ENCODE results near the gene TMEM39A. TPM values are rescaled to one million over a fixed set of nuclear protein-coding genes. Genes with fewer than 3 reads are reported as not detected.

Gene TMEM39A
- total and polyA plus RNA-seq, 10 of the 15 experiments (the other 5 are each of a cell fraction or from before 2014, with no cell fraction given): 10.8 to 44.7 (median 33.2) TPM

DNA sequence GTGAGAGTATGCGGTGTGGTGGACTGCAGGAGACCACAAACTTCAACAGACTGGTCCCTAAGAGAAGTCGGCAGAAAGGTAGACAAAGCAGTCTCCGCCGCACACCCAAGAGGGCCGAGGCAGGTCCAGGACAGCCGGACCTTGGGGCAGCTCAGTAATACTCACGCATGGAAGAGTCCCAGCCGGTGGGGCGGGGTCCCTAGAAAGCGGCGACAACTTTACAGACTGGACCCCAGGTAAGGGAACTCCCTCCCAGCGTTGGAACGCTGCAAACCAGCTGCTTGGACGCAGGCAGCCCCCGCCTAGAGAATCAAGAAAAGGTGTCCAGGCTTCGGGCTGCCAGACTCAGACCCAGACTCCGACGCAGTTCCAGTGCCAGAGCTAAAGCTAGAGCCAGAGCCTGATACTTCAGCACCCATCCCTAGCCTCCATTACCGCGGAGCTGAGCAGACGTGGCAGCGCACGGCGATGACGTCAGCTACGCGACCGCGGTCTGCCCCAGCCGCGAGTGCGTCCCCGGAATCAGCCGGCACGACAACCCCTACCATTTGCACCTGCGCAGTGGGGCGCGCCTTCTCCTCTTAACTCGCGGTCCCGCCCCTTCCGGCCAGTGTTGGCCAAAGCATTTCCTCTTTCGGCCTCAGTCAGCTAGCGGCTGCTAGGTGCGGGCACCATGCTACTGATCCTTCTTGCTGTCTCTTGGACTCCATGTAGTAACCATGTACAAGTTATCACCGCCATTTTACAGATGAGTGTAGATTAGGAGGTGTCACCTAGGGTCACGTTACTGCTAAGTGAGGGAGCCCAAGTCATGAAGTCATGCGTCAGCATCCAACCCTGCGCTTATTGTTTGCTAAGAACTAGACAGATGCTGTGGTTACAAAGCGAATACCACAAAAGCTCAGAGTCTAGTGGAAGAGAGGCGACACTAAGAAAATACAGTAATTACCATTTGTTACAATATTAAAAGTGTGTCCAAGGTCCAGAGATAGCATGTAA, at the start of gene TMEM39A (continued):
- TF ChIP-seq ZBTB40 (IDR thresholded peaks at IDR 0.05; ENCODE audit: borderline replicate concordance) (peak; percentile 81), WRNIP1 (IDR thresholded peaks at IDR 0.05; ENCODE audit: borderline replicate concordance, low read depth, low read length) (peak; percentile 92; the same call in 1 of the 2 replicates), CHD4 (IDR thresholded peaks at IDR 0.05) (no peak), SMARCA5 (IDR thresholded peaks at IDR 0.05) (no peak), CBFB (IDR thresholded peaks at IDR 0.05; ENCODE audit: low read depth) (peak; percentile 88), YBX1 (IDR thresholded peaks at IDR 0.05) (no peak), SREBF2 (IDR thresholded peaks at IDR 0.05; ENCODE audit: low read length) (no peak), TCF3 (IDR thresholded peaks at IDR 0.05; ENCODE audit: borderline replicate concordance, insufficient read depth, low read depth, low read length) (0 out of 2 replicates have a peak, but pooled peaks have one; percentile 67), EED (IDR thresholded peaks at IDR 0.05; ENCODE audit: low read depth) (no peak; the same call in 1 of the 2 replicates), RAD51 (IDR thresholded peaks at IDR 0.05) (peak; percentile 73), MYB (IDR thresholded peaks at IDR 0.05; ENCODE audit: borderline replicate concordance, low read depth, low read length) (no peak), DPF2 (IDR thresholded peaks at IDR 0.05) (0 out of 2 replicates have a peak, but pooled peaks have one; percentile 66), GATAD2B (conservative IDR thresholded peaks at IDR 0.05; ENCODE audit: low read depth) (0 out of 2 replicates have a peak, but pooled peaks have one; percentile 14), JUNB (IDR thresholded peaks at IDR 0.05) (peak; percentile 63), NBN (IDR thresholded peaks at IDR 0.05) (peak; percentile 99), IKZF1 (conservative IDR thresholded peaks at IDR 0.05) (peak; percentile 78), POLR2A (IDR thresholded peaks at IDR 0.05; ENCODE audit: low read depth, low read length) (peak; percentile 96)
- TF ChIP-seq, protein P1, sequence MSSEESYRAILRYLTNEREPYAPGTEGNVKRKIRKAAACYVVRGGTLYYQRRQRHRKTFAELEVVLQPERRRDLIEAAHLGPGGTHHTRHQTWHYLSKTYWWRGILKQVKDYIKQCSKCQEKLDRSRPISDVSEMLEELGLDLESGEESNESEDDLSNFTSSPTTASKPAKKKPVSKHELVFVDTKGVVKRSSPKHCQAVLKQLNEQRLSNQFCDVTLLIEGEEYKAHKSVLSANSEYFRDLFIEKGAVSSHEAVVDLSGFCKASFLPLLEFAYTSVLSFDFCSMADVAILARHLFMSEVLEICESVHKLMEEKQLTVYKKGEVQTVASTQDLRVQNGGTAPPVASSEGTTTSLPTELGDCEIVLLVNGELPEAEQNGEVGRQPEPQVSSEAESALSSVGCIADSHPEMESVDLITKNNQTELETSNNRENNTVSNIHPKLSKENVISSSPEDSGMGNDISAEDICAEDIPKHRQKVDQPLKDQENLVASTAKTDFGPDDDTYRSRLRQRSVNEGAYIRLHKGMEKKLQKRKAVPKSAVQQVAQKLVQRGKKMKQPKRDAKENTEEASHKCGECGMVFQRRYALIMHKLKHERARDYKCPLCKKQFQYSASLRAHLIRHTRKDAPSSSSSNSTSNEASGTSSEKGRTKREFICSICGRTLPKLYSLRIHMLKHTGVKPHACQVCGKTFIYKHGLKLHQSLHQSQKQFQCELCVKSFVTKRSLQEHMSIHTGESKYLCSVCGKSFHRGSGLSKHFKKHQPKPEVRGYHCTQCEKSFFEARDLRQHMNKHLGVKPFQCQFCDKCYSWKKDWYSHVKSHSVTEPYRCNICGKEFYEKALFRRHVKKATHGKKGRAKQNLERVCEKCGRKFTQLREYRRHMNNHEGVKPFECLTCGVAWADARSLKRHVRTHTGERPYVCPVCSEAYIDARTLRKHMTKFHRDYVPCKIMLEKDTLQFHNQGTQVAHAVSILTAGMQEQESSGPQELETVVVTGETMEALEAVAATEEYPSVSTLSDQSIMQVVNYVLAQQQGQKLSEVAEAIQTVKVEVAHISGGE (CRISPR knock-in tag; IDR thresholded peaks at IDR 0.05): no peak
- TF ChIP-seq, protein P2, sequence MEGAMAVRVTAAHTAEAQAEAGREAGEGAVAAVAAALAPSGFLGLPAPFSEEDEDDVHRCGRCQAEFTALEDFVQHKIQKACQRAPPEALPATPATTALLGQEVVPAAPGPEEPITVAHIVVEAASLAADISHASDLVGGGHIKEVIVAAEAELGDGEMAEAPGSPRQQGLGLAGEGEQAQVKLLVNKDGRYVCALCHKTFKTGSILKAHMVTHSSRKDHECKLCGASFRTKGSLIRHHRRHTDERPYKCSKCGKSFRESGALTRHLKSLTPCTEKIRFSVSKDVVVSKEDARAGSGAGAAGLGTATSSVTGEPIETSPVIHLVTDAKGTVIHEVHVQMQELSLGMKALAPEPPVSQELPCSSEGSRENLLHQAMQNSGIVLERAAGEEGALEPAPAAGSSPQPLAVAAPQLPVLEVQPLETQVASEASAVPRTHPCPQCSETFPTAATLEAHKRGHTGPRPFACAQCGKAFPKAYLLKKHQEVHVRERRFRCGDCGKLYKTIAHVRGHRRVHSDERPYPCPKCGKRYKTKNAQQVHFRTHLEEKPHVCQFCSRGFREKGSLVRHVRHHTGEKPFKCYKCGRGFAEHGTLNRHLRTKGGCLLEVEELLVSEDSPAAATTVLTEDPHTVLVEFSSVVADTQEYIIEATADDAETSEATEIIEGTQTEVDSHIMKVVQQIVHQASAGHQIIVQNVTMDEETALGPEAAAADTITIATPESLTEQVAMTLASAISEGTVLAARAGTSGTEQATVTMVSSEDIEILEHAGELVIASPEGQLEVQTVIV (IDR thresholded peaks at IDR 0.05; ENCODE audit: borderline replicate concordance, partially characterized antibody): peak; percentile 72

All from GM12878 (cell line).